Esophagus squamous epithelium (tissue), 5 donors: ENCODE data around the gene ZHX3. TPM values are rescaled to one million over a fixed set of nuclear protein-coding genes. Genes with fewer than 3 reads are reported as not detected.
A peak's percentile ranks its signal among the peaks of the same experiment; 100 is the strongest.

ENCODE experiments used
- DNase-seq: peaks from one replicate; lab custom pipeline; 2025; lab: John Stamatoyannopoulos, UW
- H3K27ac ChIP-seq, 4 donors: fragments of 200-600 bp; sonication (generic); one replicate each; pipeline ENCODE4 v1.5.1; 2016 to 2019; ENCODE audit warnings: mild to moderate bottlenecking in 1 of 4
- H3K27me3 ChIP-seq, 4 donors: fragments of 200-600 bp; sonication (generic); 1 replicate in 3 of 4; 2 replicates in 1 of 4; pipeline versions ENCODE4 v1.5.1 to v1.6.0; 2017 to 2021; ENCODE audit warnings: antibody characterized with exemption in 1 of 4
- H3K36me3 ChIP-seq, 3 donors: fragments of 200-600 bp; sonication (generic); one replicate each; pipeline ENCODE4 v1.5.1; 2016 to 2019
- H3K4me1 ChIP-seq, 3 donors: fragments of 200-600 bp; sonication (generic); one replicate each; pipeline ENCODE4 v1.5.1; 2017 to 2019
- H3K4me3 ChIP-seq, 4 donors: fragments of 200-600 bp; sonication (generic); 1 replicate in 3 of 4; 2 replicates in 1 of 4; pipeline ENCODE4 v1.5.1; 2016 to 2019; ENCODE audit warnings: mild to moderate bottlenecking in 2 of 4, moderate library complexity in 1 of 4
- H3K9me3 ChIP-seq, 3 donors: fragments of 200-600 bp; sonication (generic); one replicate each; pipeline ENCODE4 v1.5.1; 2016 to 2019
- POLR2A ChIP-seq, 4 donors: fragments of 450-650 bp; IDR thresholded peaks; one replicate each; pipeline ENCODE4 v1.6.1; 2017; ENCODE audit warnings: antibody characterized with exemption in 4 of 4, mild to moderate bottlenecking in 4 of 4, moderate library complexity in 3 of 4
- WGBS, 2 donors: methylation state at CpG; one replicate each; pipeline ENCODE4 v1.1.5; 2018; 5-methylcytosine and 5-hydroxymethylcytosine counted together
- intact Hi-C: fragments of 100-400 bp; cut with DNase I; formaldehyde crosslinking; loops from one replicate; pipeline ENCODE4 v1.15.0; 2022
- total RNA-seq, 4 donors: library from RNA; depleted of rRNA; stranded (reverse); fragments of >200 nt; gene quantifications; one replicate each; pipeline ENCODE4 v1.1.0, GENCODE V29; 2016
- TF ChIP-seq, protein P1 (sequence below), 6 experiments: fragments of 450-650 bp in 4 of 6; fragments of 200-600 bp in 2 of 6; sonication (generic) in 2 of 6; IDR thresholded peaks; one replicate each; pipeline ENCODE4 v1.5.1; 2016 to 2019; ENCODE audit warnings: antibody characterized with exemption in 6 of 6, mild to moderate bottlenecking in 4 of 6, moderate library complexity in 4 of 6
- donor health status: DM: yes; HTN: yes; CAD: no.

Gene ZHX3
- total RNA-seq, 4 donors from 2014 or later, result 13.6 to 30.3 (median 15.5) TPM

- Histone ChIP-seq H3K27me3 (peaks cover 0 to 38% (median 1%) of the 10 kb centered on the region in 4 donors), H3K4me3 (no peak overlapping the region), H3K36me3 (peaks cover 0 to 28% (median 5%) of the 10 kb centered on the region in 3 donors), H3K4me1 (peaks cover 4 to 23% (median 5%) of the 10 kb centered on the region in 3 donors), H3K9me3 (no peaks in the 10 kb centered on the region), H3K27ac (no peak overlapping the region)
- no peak for TF ChIP-seq POLR2A (IDR thresholded peaks at IDR 0.05)
- TF ChIP-seq, protein P1, sequence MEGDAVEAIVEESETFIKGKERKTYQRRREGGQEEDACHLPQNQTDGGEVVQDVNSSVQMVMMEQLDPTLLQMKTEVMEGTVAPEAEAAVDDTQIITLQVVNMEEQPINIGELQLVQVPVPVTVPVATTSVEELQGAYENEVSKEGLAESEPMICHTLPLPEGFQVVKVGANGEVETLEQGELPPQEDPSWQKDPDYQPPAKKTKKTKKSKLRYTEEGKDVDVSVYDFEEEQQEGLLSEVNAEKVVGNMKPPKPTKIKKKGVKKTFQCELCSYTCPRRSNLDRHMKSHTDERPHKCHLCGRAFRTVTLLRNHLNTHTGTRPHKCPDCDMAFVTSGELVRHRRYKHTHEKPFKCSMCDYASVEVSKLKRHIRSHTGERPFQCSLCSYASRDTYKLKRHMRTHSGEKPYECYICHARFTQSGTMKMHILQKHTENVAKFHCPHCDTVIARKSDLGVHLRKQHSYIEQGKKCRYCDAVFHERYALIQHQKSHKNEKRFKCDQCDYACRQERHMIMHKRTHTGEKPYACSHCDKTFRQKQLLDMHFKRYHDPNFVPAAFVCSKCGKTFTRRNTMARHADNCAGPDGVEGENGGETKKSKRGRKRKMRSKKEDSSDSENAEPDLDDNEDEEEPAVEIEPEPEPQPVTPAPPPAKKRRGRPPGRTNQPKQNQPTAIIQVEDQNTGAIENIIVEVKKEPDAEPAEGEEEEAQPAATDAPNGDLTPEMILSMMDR (IDR thresholded peaks at IDR 0.05), result no peak
- intact Hi-C loops, result no loop called here
- WGBS, 2 donors, result 83 to 91% methylated on average over 10 to 13 of the region's 45 CpGs
- DNase-seq, result no peak
These were observed 44.5 kb upstream of the ZHX3 start for GRCh38 chr20:41361757-41362747.

GRCh38 chr20:41360831-41361756 lies 43.6 kb upstream of the ZHX3 start:
- no peak for DNase-seq
- intact Hi-C loops, result no loop called here
- peaks cover 0 to 28% (median 0%) of the 10 kb centered on the region in 4 donors for H3K27me3 ChIP-seq
- H3K4me1 ChIP-seq, result peaks cover 0 to 15% (median 5%) of the 10 kb centered on the region in 3 donors
- H3K27ac ChIP-seq, result no peak overlapping the region
- WGBS, 2 donors, result 89 to 100% methylated on average over 2 to 8 of the region's 22 CpGs
- no peak for TF ChIP-seq POLR2A (IDR thresholded peaks at IDR 0.05)
- TF ChIP-seq, protein P1 (IDR thresholded peaks at IDR 0.05), result no peak
- no peak overlapping the region for H3K4me3 ChIP-seq
- no peaks in the 10 kb centered on the region for H3K9me3 ChIP-seq
- H3K36me3 ChIP-seq, result peaks cover 0 to 38% (median 9%) of the 10 kb centered on the region in 3 donors

DNA sequence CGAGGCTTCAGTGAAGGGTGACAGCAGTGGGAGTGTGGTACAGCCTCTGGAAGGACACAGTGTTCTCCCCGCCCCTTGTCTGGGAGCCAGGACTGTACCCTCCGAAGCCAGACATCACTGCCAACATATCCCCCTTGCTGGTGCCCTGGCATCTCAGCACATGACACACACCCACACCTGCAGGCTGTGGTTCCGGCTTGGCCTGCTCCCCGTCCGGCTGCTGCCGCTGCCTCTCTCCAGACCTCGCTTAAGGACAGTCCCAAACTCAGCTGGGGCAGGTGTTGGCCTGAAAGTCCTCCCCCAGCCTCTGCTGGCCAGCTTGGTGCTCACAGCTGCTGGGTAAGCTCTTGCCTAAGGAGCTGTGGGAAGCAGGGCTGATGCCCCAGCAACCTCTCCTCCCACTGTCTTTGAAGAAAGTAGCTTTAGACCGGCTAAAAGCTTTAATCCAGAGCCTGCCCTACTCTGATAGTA lies 42.0 kb upstream of the ZHX3 start:
- 54% methylated on average over 5 of the region's 9 CpGs; no CpG with 5 or more reads in 1 of the 2 donors for WGBS, 2 donors
- peak overlapping the region in 1 of 4 donors; percentile 5 for H3K27ac ChIP-seq
- H3K4me1 ChIP-seq, result peaks cover 0 to 7% (median 0%) of the 10 kb centered on the region in 3 donors
- H3K36me3 ChIP-seq, result peaks cover 10 to 53% (median 13%) of the 10 kb centered on the region in 3 donors
- H3K4me3 ChIP-seq, result no peak overlapping the region
- peaks cover 0 to 13% (median 0%) of the 10 kb centered on the region in 4 donors for H3K27me3 ChIP-seq
- no peak for TF ChIP-seq POLR2A (IDR thresholded peaks at IDR 0.05)
- TF ChIP-seq, protein P1 (IDR thresholded peaks at IDR 0.05), result no peak
- DNase-seq, result no peak
- intact Hi-C loops, result no loop called here
- H3K9me3 ChIP-seq, result no peaks in the 10 kb centered on the region

DNA sequence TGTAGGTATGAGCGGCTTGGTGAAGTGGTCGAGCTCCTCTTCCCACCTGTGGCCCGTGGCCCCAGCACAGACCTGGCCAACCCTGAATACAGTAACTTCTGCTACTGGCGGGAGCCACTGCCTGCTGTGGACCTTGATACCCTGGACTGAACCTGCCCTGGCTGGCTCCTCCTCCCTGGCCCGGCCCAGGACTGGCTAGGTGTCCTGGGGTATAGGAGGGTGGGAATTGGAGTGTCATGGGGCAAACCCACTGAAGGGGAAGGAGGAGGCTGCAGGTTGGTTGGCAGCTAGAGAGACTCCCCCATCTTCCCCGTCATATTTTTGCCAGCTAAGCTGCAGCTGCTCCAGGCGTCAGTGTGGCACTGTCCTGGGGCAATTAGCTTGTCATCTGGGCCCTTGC lies 41.2 kb upstream of the ZHX3 start:
- intact Hi-C loops, result no loop called here
- Histone ChIP-seq H3K36me3 (peaks cover 10 to 62% (median 13%) of the 10 kb centered on the region in 3 donors), H3K4me3 (no peak overlapping the region), H3K27ac (no peak overlapping the region), H3K9me3 (no peaks in the 10 kb centered on the region), H3K27me3 (peaks cover 0 to 4% (median 0%) of the 10 kb centered on the region in 4 donors), H3K4me1 (peaks cover 0 to 7% (median 0%) of the 10 kb centered on the region in 3 donors)
- 83 to 91% methylated on average over 2 of the region's 7 CpGs for WGBS, 2 donors
- no peak for DNase-seq
- TF ChIP-seq POLR2A (IDR thresholded peaks at IDR 0.05), result no peak
- TF ChIP-seq, protein P1 (IDR thresholded peaks at IDR 0.05), result no peak
